Liver (tissue), 9 donors: Measurements from ENCODE around the gene RIT1. TPM values are rescaled to one million over a fixed set of nuclear protein-coding genes. Genes with fewer than 3 reads are reported as not detected.

Experiments used
- DNase-seq: peaks from one replicate; pipeline ENCODE4 v3.0.0-alpha.2; 2017; ENCODE audit warnings: low spot score
- H3K27ac ChIP-seq, 2 donors: one replicate each; pipeline ENCODE4 v1.7.0; 2013; ENCODE audit warnings: inconsistent platforms in 2 of 2, low read length in 2 of 2, control low read depth in 1 of 2, low read depth in 1 of 2, mild to moderate bottlenecking in 1 of 2
- H3K27me3 ChIP-seq, 4 donors: one replicate each; pipeline versions ENCODE4 v1.6.1 to v1.7.0; 2013; ENCODE audit warnings: low read length in 3 of 4, inconsistent platforms in 1 of 4, mild to moderate bottlenecking in 1 of 4, moderate library complexity in 1 of 4; ENCODE audit not compliant: control insufficient read depth in 4 of 4, insufficient read depth in 4 of 4
- H3K36me3 ChIP-seq, 4 donors: one replicate each; pipeline versions ENCODE4 v1.6.1 to v1.7.0; 2013; ENCODE audit warnings: low read length in 3 of 4, mild to moderate bottlenecking in 3 of 4, low read depth in 1 of 4, moderate library complexity in 1 of 4; ENCODE audit not compliant: control insufficient read depth in 4 of 4, insufficient read depth in 3 of 4
- H3K4me1 ChIP-seq, 4 donors: one replicate each; pipeline versions ENCODE4 v1.6.1 to v1.7.0; 2013; ENCODE audit warnings: low read length in 3 of 4, mild to moderate bottlenecking in 3 of 4, moderate library complexity in 1 of 4; ENCODE audit not compliant: control insufficient read depth in 4 of 4, insufficient read depth in 4 of 4
- H3K4me3 ChIP-seq, 3 donors: one replicate each; pipeline versions ENCODE4 v1.6.1 to v1.7.0; 2013; ENCODE audit warnings: low read length in 3 of 3, control low read depth in 1 of 3, low read depth in 1 of 3, mild to moderate bottlenecking in 1 of 3
- H3K9ac ChIP-seq, 2 donors: one replicate each; pipeline ENCODE4 v1.7.0; 2013; ENCODE audit warnings: low read length in 2 of 2, mild to moderate bottlenecking in 2 of 2, moderate library complexity in 2 of 2, control low read depth in 1 of 2, low read depth in 1 of 2
- H3K9me3 ChIP-seq, 4 donors: one replicate each; pipeline versions ENCODE4 v1.6.1 to v1.7.0; 2013; ENCODE audit warnings: low read length in 3 of 4; ENCODE audit not compliant: control insufficient read depth in 4 of 4
- CTCF ChIP-seq: fragments of 150-350 bp; IDR thresholded peaks from 2 replicates; pipeline ENCODE4 v1.5.1; 2017; ENCODE audit warnings: improper control_type of control experiment, low read depth, low read length; ENCODE audit not compliant: missing input control
- EGR1 ChIP-seq, 2 donors: IDR thresholded peaks; 2 replicates each; pipeline ENCODE4 v1.6.1; 2016 to 2018; ENCODE audit warnings: antibody characterized with exemption in 2 of 2, low read depth in 2 of 2
- FOXA1 ChIP-seq: IDR thresholded peaks from 2 replicates; pipeline ENCODE4 v1.6.1; 2016; ENCODE audit warnings: antibody characterized with exemption
- FOXA2 ChIP-seq: IDR thresholded peaks from 2 replicates; pipeline ENCODE4 v1.6.1; 2016; ENCODE audit warnings: antibody characterized with exemption
- GABPA ChIP-seq, 2 donors: IDR thresholded peaks in 1 of 2; conservative IDR thresholded peaks in 1 of 2; 2 replicates each; pipeline ENCODE4 v1.6.1; 2016; ENCODE audit warnings: antibody characterized with exemption in 2 of 2, mild to moderate bottlenecking in 1 of 2, moderate library complexity in 1 of 2
- HNF4A ChIP-seq, 2 donors: conservative IDR thresholded peaks; 2 replicates each; pipeline ENCODE4 v1.6.1; 2016; ENCODE audit warnings: antibody characterized with exemption in 2 of 2, mild to moderate bottlenecking in 2 of 2
- HNF4G ChIP-seq: IDR thresholded peaks from 2 replicates; pipeline ENCODE4 v1.6.1; 2016; ENCODE audit warnings: antibody characterized with exemption
- JUND ChIP-seq, 2 donors: IDR thresholded peaks; 2 replicates each; pipeline ENCODE4 v1.6.1; 2016; ENCODE audit warnings: antibody characterized with exemption in 2 of 2
- MAX ChIP-seq: IDR thresholded peaks from 2 replicates; pipeline ENCODE4 v1.6.1; 2016; ENCODE audit warnings: antibody characterized with exemption
- RAD21 ChIP-seq, 2 donors: IDR thresholded peaks; 2 replicates each; pipeline ENCODE4 v1.6.1; 2016; ENCODE audit warnings: antibody characterized with exemption in 2 of 2, mild to moderate bottlenecking in 2 of 2
- REST ChIP-seq: IDR thresholded peaks from 2 replicates; pipeline ENCODE4 v1.6.1; 2016; ENCODE audit warnings: antibody characterized with exemption, mild to moderate bottlenecking
- RXRA ChIP-seq, 2 donors: IDR thresholded peaks; 2 replicates each; pipeline ENCODE4 v1.6.1; 2017 to 2018; ENCODE audit warnings: antibody characterized with exemption in 2 of 2, mild to moderate bottlenecking in 1 of 2
- SP1 ChIP-seq: IDR thresholded peaks from 2 replicates; pipeline ENCODE4 v1.6.1; 2018; ENCODE audit warnings: antibody characterized with exemption, mild to moderate bottlenecking
- TAF1 ChIP-seq: conservative IDR thresholded peaks from 2 replicates; pipeline ENCODE4 v1.6.1; 2016; ENCODE audit warnings: antibody characterized with exemption, mild to moderate bottlenecking
- YY1 ChIP-seq: IDR thresholded peaks from 2 replicates; pipeline ENCODE4 v1.6.1; 2016; ENCODE audit warnings: antibody characterized with exemption, mild to moderate bottlenecking
- ZBTB33 ChIP-seq: IDR thresholded peaks from 2 replicates; pipeline ENCODE4 v1.6.1; 2016; ENCODE audit warnings: antibody characterized with exemption
- WGBS: extraction: QIAGEN DNeasy Blood & Tissue Kit; methylation state at CpG from one replicate; pipeline ENCODE4 v1.1.7; 2013; 5-methylcytosine and 5-hydroxymethylcytosine counted together
- polyA plus RNA-seq, 2 donors: library from polyadenylated mRNA; stranded (reverse) in 1 of 2; unstranded in 1 of 2; fragments of 200-250 nt in 1 of 2; fragments of >200 nt in 1 of 2; fragmentation: Nextera tagmentation in 1 of 2; extraction: Ambion mirVana in 1 of 2; gene quantifications; one replicate each; pipeline versions ENCODE4 v1.2.1 to v1.2.3, GENCODE V29; 2013 to 2015
- total RNA-seq, 2 donors: library from RNA; depleted of rRNA; stranded (reverse); fragments of >200 nt; gene quantifications; one replicate each; pipeline ENCODE4 v1.2.3, GENCODE V29; 2014
- donor health status: healthy.
- donor health status: healthy.
- donor health status: healthy.
- donor health status: healthy.
- donor health status: healthy.

Gene RIT1
- total and polyA plus RNA-seq, 4 donors: 3.1 to 14.3 (median 8.1) TPM

- no peak for TF ChIP-seq CTCF
- no peak for TF ChIP-seq EGR1 (IDR thresholded peaks at IDR 0.05; ENCODE audit: low read depth in 2 of 2)
- no peak for TF ChIP-seq RXRA (IDR thresholded peaks at IDR 0.05)
Observed at GRCh38 chr1:155910621-155911121, 478 bp downstream of the RIT1 start (continued).

GRCh38 chr1:155909894-155910293, 1.3 kb downstream of the RIT1 start:
- no peaks in the 10 kb centered on the region for H3K9me3 ChIP-seq
- no peaks in the 10 kb centered on the region for H3K27me3 ChIP-seq
- peak overlapping the region; percentile 76 to 78 for H3K27ac ChIP-seq
- no peak overlapping the region for H3K9ac ChIP-seq
- H3K4me3 ChIP-seq: no peak overlapping the region
- peaks cover 9 to 39% (median 27%) of the 10 kb centered on the region in 4 donors for H3K36me3 ChIP-seq
- WGBS: 78% methylated on average over 4 of the region's 4 CpGs
- no peak for DNase-seq
- peaks cover 0 to 11% (median 10%) of the 10 kb centered on the region in 4 donors for H3K4me1 ChIP-seq
- TF ChIP-seq CTCF: no peak
- no peak for TF ChIP-seq HNF4A (conservative IDR thresholded peaks at IDR 0.05)
- TF ChIP-seq ZBTB33: no peak
- TF ChIP-seq RXRA (IDR thresholded peaks at IDR 0.05): no peak
- TF ChIP-seq GABPA (IDR thresholded peaks at IDR 0.05 in 1 of 2, conservative IDR thresholded peaks at IDR 0.05 in 1 of 2): no peak
- no peak for TF ChIP-seq HNF4G
- no peak for TF ChIP-seq YY1
- TF ChIP-seq MAX: no peak
- no peak for TF ChIP-seq REST
- TF ChIP-seq FOXA1: no peak
- no peak for TF ChIP-seq JUND (IDR thresholded peaks at IDR 0.05)
- no peak for TF ChIP-seq RAD21 (IDR thresholded peaks at IDR 0.05)
- no peak for TF ChIP-seq TAF1
- TF ChIP-seq EGR1 (IDR thresholded peaks at IDR 0.05; ENCODE audit: low read depth in 2 of 2): no peak
- no peak for TF ChIP-seq FOXA2
- no peak for TF ChIP-seq SP1
